Kidney (tissue), 14 donors: ENCODE results near the gene MOGAT3. TPM values are rescaled to one million over a fixed set of nuclear protein-coding genes. Genes with fewer than 3 reads are reported as not detected.
A peak's percentile ranks its signal among the peaks of the same experiment; 100 is the strongest.

ENCODE experiments used
- DNase-seq, 5 donors: peaks; one replicate each; pipeline ENCODE4 v3.0.0-alpha.2; 2013 to 2020
- FAIRE-seq: peaks from 2 replicates; lab custom pipeline; 2012; peaks lifted over from hg19 to GRCh38; lab: Jason Lieb, UNC
- H3K27ac ChIP-seq, 2 donors: one replicate each; pipeline ENCODE4 v1.7.0; 2013; ENCODE audit warnings: low read depth in 2 of 2, low read length in 2 of 2, inconsistent platforms in 1 of 2
- H3K27me3 ChIP-seq: one replicate; pipeline ENCODE4 v1.7.1; 2013; ENCODE audit warnings: low read length, inconsistent platforms; ENCODE audit not compliant: control insufficient read depth, insufficient read depth
- H3K36me3 ChIP-seq, 3 donors: one replicate each; pipeline versions ENCODE4 v1.7.0 to v1.7.1; 2013; ENCODE audit warnings: low read length in 3 of 3, control low read depth in 1 of 3, inconsistent platforms in 1 of 3; ENCODE audit not compliant: insufficient read depth in 3 of 3, control insufficient read depth in 2 of 3
- H3K4me1 ChIP-seq, 3 donors: one replicate each; pipeline versions ENCODE4 v1.7.0 to v1.7.1; 2013; ENCODE audit warnings: low read length in 3 of 3, inconsistent platforms in 1 of 3, low read depth in 1 of 3; ENCODE audit not compliant: control insufficient read depth in 2 of 3, insufficient read depth in 2 of 3
- H3K4me3 ChIP-seq, 3 donors: one replicate each; pipeline versions ENCODE4 v1.7.0 to v1.8.1; 2013; ENCODE audit warnings: low read length in 3 of 3, control low read depth in 1 of 3, inconsistent platforms in 1 of 3
- H3K9ac ChIP-seq, 3 donors: one replicate each; pipeline versions ENCODE4 v1.7.0 to v1.7.1; 2013; ENCODE audit warnings: low read length in 3 of 3, control low read depth in 1 of 3, inconsistent platforms in 1 of 3
- H3K9me3 ChIP-seq, 3 donors: one replicate each; pipeline versions ENCODE4 v1.7.0 to v1.7.1; 2013; ENCODE audit warnings: low read length in 3 of 3, control low read depth in 1 of 3, inconsistent platforms in 1 of 3; ENCODE audit not compliant: control insufficient read depth in 2 of 3, insufficient read depth in 1 of 3
- intact Hi-C: fragments of 100-400 bp; cut with DNase I; formaldehyde crosslinking; loops from one replicate; pipeline ENCODE4 v1.11.1; 2022
- polyA plus RNA-seq: library from polyadenylated mRNA; stranded (reverse); fragments of 350-450 nt; fragmentation: Illumina TruSeq; extraction: RNeasy Lipid Tissue Mini Kit (QIAGEN cat#74804); gene quantifications from one replicate; pipeline ENCODE4 v1.2.3, GENCODE V29; 2014; ENCODE audit warnings: low read depth, low replicate concordance; ENCODE audit not compliant: insufficient read depth
- total RNA-seq: library from RNA; stranded (reverse); fragmentation: NEBNext Ultra II Directional; extraction: Animal tissue kit (Norgen Biotek cat#: 25700); gene quantifications from one replicate; pipeline ENCODE4 v1.2.1, GENCODE V29; 2021
- TF ChIP-seq, protein P1 (sequence below): IDR thresholded peaks from 3 replicates; pipeline ENCODE4 v1.5.1; 2012; ENCODE audit warnings: mild to moderate bottlenecking, moderate library complexity, borderline replicate concordance; ENCODE audit not compliant: insufficient read depth; ENCODE audit errors: extremely low read depth
- donor health status: control.
- donor health status: control.
- donor health status: control.
- donor health status: control.
- donor health status: control.
- donor health status: DM: yes; HTN: yes; CAD: no.
- donor health status: Normal renal cell carcinoma (clear cell type).

Gene MOGAT3
- total and polyA plus RNA-seq, 2 donors from 2014 or later: 0.25 to 0.37 TPM

- Histone ChIP-seq H3K9me3 (no peaks in the 10 kb centered on the region), H3K27me3 (peaks cover 67% of the 10 kb centered on the region), H3K4me1 (peaks cover 0 to 8% (median 0%) of the 10 kb centered on the region in 3 donors), H3K36me3 (no peaks in the 10 kb centered on the region), H3K9ac (no peak overlapping the region), H3K27ac (no peak overlapping the region), H3K4me3 (no peak overlapping the region)
- intact Hi-C loops: no loop called here
- FAIRE-seq (no peak), DNase-seq (no peak)
- TF ChIP-seq, protein P1, sequence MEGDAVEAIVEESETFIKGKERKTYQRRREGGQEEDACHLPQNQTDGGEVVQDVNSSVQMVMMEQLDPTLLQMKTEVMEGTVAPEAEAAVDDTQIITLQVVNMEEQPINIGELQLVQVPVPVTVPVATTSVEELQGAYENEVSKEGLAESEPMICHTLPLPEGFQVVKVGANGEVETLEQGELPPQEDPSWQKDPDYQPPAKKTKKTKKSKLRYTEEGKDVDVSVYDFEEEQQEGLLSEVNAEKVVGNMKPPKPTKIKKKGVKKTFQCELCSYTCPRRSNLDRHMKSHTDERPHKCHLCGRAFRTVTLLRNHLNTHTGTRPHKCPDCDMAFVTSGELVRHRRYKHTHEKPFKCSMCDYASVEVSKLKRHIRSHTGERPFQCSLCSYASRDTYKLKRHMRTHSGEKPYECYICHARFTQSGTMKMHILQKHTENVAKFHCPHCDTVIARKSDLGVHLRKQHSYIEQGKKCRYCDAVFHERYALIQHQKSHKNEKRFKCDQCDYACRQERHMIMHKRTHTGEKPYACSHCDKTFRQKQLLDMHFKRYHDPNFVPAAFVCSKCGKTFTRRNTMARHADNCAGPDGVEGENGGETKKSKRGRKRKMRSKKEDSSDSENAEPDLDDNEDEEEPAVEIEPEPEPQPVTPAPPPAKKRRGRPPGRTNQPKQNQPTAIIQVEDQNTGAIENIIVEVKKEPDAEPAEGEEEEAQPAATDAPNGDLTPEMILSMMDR: no peak
Measured at GRCh38 chr7:101174322-101174854, 26.4 kb downstream of the MOGAT3 start.

GRCh38 chr7:101173752-101174244, 27.0 kb downstream of the MOGAT3 start:
- Histone ChIP-seq H3K4me3 (no peak overlapping the region), H3K9me3 (no peaks in the 10 kb centered on the region), H3K4me1 (peaks cover 0 to 8% (median 0%) of the 10 kb centered on the region in 3 donors), H3K36me3 (no peaks in the 10 kb centered on the region), H3K9ac (no peak overlapping the region), H3K27ac (no peak overlapping the region), H3K27me3 (peaks cover 69% of the 10 kb centered on the region)
- peak in 1 of 5 donors; percentile 69 for DNase-seq
- intact Hi-C loops: no loop called here
- no peak for FAIRE-seq
- TF ChIP-seq, protein P1: no peak

DNA sequence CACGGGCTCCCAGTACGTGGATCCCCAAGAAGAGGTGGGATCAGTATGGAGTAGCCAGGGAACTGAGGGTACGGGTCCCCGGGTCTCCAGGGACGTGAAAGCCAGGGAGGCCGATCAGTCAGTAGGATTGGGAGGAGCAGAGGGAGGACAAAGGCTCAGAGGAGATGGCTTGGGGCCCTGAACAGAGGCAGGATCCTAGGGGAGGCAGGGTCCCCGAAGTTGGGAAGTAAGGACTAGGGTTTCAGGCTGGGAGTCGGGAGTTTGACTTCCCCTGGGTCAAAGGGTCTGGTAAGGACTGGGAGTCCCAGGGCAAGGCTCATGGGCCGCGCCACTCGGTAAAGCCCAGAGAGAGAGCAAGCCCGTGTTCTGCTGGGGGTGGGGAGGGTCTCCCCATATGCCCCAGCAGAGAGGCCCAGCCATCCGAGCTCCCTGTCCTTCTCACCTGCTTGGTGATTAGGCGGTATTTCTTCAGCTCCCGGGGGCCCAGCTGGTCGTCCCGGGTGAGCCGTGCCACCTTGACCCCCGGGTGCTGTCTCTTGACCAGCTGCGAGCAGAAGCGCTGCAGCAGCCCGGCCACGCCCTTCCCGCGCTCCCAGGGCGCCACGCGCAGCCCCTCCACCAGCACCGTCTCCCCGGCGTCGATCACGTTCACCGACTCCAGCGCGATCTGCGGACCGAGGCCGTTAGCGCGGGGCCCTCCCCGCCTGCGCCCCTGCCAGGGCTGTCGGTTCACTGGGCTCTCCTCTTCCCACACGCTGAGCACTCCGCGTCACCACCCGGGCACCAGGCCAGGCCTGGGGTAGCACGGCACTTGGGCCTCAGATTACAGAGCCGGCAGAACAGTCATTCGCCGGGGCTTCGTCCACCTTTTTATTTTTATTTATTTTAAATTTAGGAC, 27.7 kb downstream of the MOGAT3 start:
- Histone ChIP-seq H3K4me1 (peaks cover 0 to 8% (median 0%) of the 10 kb centered on the region in 3 donors), H3K27me3 (peaks cover 70% of the 10 kb centered on the region), H3K9ac (no peak overlapping the region), H3K4me3 (no peak overlapping the region), H3K9me3 (no peaks in the 10 kb centered on the region), H3K27ac (no peak overlapping the region), H3K36me3 (no peaks in the 10 kb centered on the region)
- DNase-seq (peak in 4 of 5 donors; percentile 39 to 89 (median 72)), FAIRE-seq (no peak)
- intact Hi-C loops: no loop called here
- TF ChIP-seq, protein P1: no peak
